Cardiac fibroblast (primary cell): ENCODE measurements around the gene CCDC33.

Experiments used
- DNase-seq, 2 donors: peaks; one replicate each; pipeline versions ENCODE4 v3.0.0 to v3.0.0-alpha.2; 2010; ENCODE audit warnings: low read depth in 2 of 2
- H3K4me3 ChIP-seq, 2 donors: replicated peaks in 1 of 2; 1 replicate in 1 of 2; 2 replicates in 1 of 2; pipeline ENCODE4 v1.5.1; 2011; ENCODE audit warnings: low read depth in 2 of 2, low read length in 2 of 2, mild to moderate bottlenecking in 2 of 2, moderate library complexity in 1 of 2
- CTCF ChIP-seq: IDR thresholded peaks from one replicate; pipeline ENCODE4 v1.5.1; 2011; ENCODE audit warnings: low read depth, mild to moderate bottlenecking, low read length, inconsistent platforms

CCDC33 gene

GRCh38 chr15:74343127-74343796 lies 107.1 kb downstream of the CCDC33 start:
- no peak for TF ChIP-seq CTCF
- H3K4me3 ChIP-seq, result no peak overlapping the region
- no peak for DNase-seq

- DNase-seq, result no peak
- TF ChIP-seq CTCF, result no peak
- H3K4me3 ChIP-seq, result no peak overlapping the region
Observed at GRCh38 chr15:74343797-74344127, 107.6 kb downstream of the CCDC33 start.

- no peak overlapping the region for H3K4me3 ChIP-seq
- DNase-seq, result peak; percentile 16 to 47
- TF ChIP-seq CTCF, result no peak
Observed at GRCh38 chr15:74345051-74345450, 108.9 kb downstream of the CCDC33 start.

GRCh38 chr15:74347757-74348250 lies 111.7 kb downstream of the CCDC33 start:
- no peak for DNase-seq
- no peak overlapping the region for H3K4me3 ChIP-seq
- no peak for TF ChIP-seq CTCF

GRCh38 chr15:74349241-74349778 lies 113.2 kb downstream of the CCDC33 start:
- DNase-seq, result no peak
- TF ChIP-seq CTCF, result no peak
- H3K4me3 ChIP-seq, result no peak overlapping the region

GRCh38 chr15:74350295-74351275 lies 114.5 kb downstream of the CCDC33 start:
- no peak for DNase-seq
- TF ChIP-seq CTCF, result no peak
- H3K4me3 ChIP-seq, result no peak overlapping the region
